Lung (tissue), 12 donors: ENCODE results near the gene TLCD1. TPM values are rescaled to one million over a fixed set of nuclear protein-coding genes. Genes with fewer than 3 reads are reported as not detected.

Experiments used
- ATAC-seq: fragments of 200-7000 bp; cut with Tn5 transposase; one replicate; pipeline ENCODE4 v1.9.1; 2020; ENCODE audit warnings: moderate number of reproducible peaks; ENCODE audit not compliant: insufficient read depth, low FRiP score
- DNase-seq, 3 donors: peaks; one replicate each; pipeline ENCODE4 v3.0.0-alpha.2; 2013 to 2017
- H3K27ac ChIP-seq, 2 donors: one replicate each; pipeline ENCODE4 v1.5.1; 2013; ENCODE audit warnings: mild to moderate bottlenecking in 2 of 2, moderate library complexity in 2 of 2, control low read depth in 1 of 2, inconsistent platforms in 1 of 2, low read depth in 1 of 2, low read length in 1 of 2
- H3K27me3 ChIP-seq, 3 donors: one replicate each; pipeline ENCODE4 v1.5.1; 2013; ENCODE audit warnings: low read length in 2 of 3; ENCODE audit not compliant: control insufficient read depth in 3 of 3, insufficient read depth in 3 of 3
- H3K36me3 ChIP-seq, 4 donors: one replicate each; pipeline ENCODE4 v1.5.1; 2013; ENCODE audit warnings: low read length in 4 of 4, mild to moderate bottlenecking in 1 of 4, moderate library complexity in 1 of 4; ENCODE audit not compliant: control insufficient read depth in 4 of 4, insufficient read depth in 4 of 4
- H3K4me1 ChIP-seq, 5 donors: one replicate each; pipeline ENCODE4 v1.5.1; 2013; ENCODE audit warnings: low read length in 5 of 5, mild to moderate bottlenecking in 2 of 5, moderate library complexity in 1 of 5; ENCODE audit not compliant: control insufficient read depth in 5 of 5, insufficient read depth in 5 of 5
- H3K4me3 ChIP-seq: one replicate; pipeline ENCODE4 v1.5.1; 2013; ENCODE audit warnings: mild to moderate bottlenecking, control low read depth, moderate library complexity
- H3K9ac ChIP-seq, 2 donors: one replicate each; pipeline ENCODE4 v1.5.1; 2013; ENCODE audit warnings: low read length in 2 of 2, control low read depth in 1 of 2; ENCODE audit not compliant: insufficient read depth in 1 of 2
- H3K9me3 ChIP-seq, 4 donors: one replicate each; pipeline ENCODE4 v1.5.1; 2013; ENCODE audit warnings: low read length in 3 of 4, mild to moderate bottlenecking in 1 of 4, moderate library complexity in 1 of 4; ENCODE audit not compliant: control insufficient read depth in 4 of 4, insufficient read depth in 3 of 4
- CTCF ChIP-seq: IDR thresholded peaks from 2 replicates; pipeline ENCODE4 v1.5.1; 2012; ENCODE audit warnings: mild to moderate bottlenecking; ENCODE audit errors: control extremely low read depth, extremely low read depth
- WGBS, 2 donors: extraction: QIAGEN DNeasy Blood & Tissue Kit; methylation state at CpG; one replicate each; pipeline ENCODE4 v1.1.7; 2013; 5-methylcytosine and 5-hydroxymethylcytosine counted together
- polyA plus RNA-seq, 2 donors: library from polyadenylated mRNA; stranded (reverse); fragments of 200-250 nt; gene quantifications; one replicate each; pipeline ENCODE4 v1.2.1, GENCODE V29; 2013
- total RNA-seq, 2 donors: library from RNA; depleted of rRNA in 1 of 2; stranded (reverse); fragments of >200 nt in 1 of 2; gene quantifications; one replicate each; pipeline ENCODE4 v1.2.1, GENCODE V29; 2014 to 2021
- donor health status: control.
- donor health status: control.
- donor health status: Bipolar disorder and iron deficiency.
- donor health status: healthy.
- donor health status: DM: yes; HTN: yes; CAD: no.

Gene TLCD1
- total and polyA plus RNA-seq, 4 donors = 3.8 to 42.0 (median 28.7) TPM

GRCh38 chr17:28703552-28704218 is 22.3 kb downstream of the TLCD1 start:
- WGBS, 2 donors = 89 to 94% methylated on average over 16 of the region's 16 CpGs
- Histone ChIP-seq H3K9me3 (no peaks in the 10 kb centered on the region), H3K27me3 (no peaks in the 10 kb centered on the region), H3K4me1 (no peaks in the 10 kb centered on the region), H3K4me3 (no peak overlapping the region), H3K9ac (no peak overlapping the region), H3K27ac (no peak overlapping the region), H3K36me3 (peaks cover 28 to 62% (median 36%) of the 10 kb centered on the region in 4 donors)
- DNase-seq = no peak
- no peak for TF ChIP-seq CTCF
- no peak for ATAC-seq

GRCh38 chr17:28702752-28703150 is 23.3 kb downstream of the TLCD1 start:
- no peak for DNase-seq
- ATAC-seq = no peak
- Histone ChIP-seq H3K4me3 (no peak overlapping the region), H3K9me3 (no peaks in the 10 kb centered on the region), H3K27me3 (no peaks in the 10 kb centered on the region), H3K9ac (no peak overlapping the region), H3K27ac (no peak overlapping the region), H3K36me3 (peaks cover 37 to 71% (median 42%) of the 10 kb centered on the region in 4 donors), H3K4me1 (no peaks in the 10 kb centered on the region)
- TF ChIP-seq CTCF = no peak
- 81 to 84% methylated on average over 3 of the region's 3 CpGs for WGBS, 2 donors

GRCh38 chr17:28702026-28702751 is 23.8 kb downstream of the TLCD1 start:
- DNase-seq = peak in 1 of 3 donors; percentile 38
- H3K4me3 ChIP-seq = no peak overlapping the region
- ATAC-seq = no peak
- 69 to 76% methylated on average over 10 of the region's 10 CpGs for WGBS, 2 donors
- H3K9ac ChIP-seq = no peak overlapping the region
- no peaks in the 10 kb centered on the region for H3K4me1 ChIP-seq
- H3K36me3 ChIP-seq = peaks cover 43 to 74% (median 46%) of the 10 kb centered on the region in 4 donors
- TF ChIP-seq CTCF = no peak
- H3K27me3 ChIP-seq = no peaks in the 10 kb centered on the region
- no peaks in the 10 kb centered on the region for H3K9me3 ChIP-seq
- no peak overlapping the region for H3K27ac ChIP-seq
